Measurements from ENCODE around the gene DDAH1. TPM values are rescaled to one million over a fixed set of nuclear protein-coding genes. Genes with fewer than 3 reads are reported as not detected.

DDAH1 gene
- total RNA-seq, 2 experiments from 2014 or later: 0.09 to 0.11 TPM

- ChIA-PET POLR2A (interaction anchor here (0.6 kb wide), 1 partner anchor 16 kb away, joined by 4 read pairs; no protein-coding TSS in a partner anchor), CTCF (interaction anchor here (1.0 to 1.1 kb wide), 2 partner anchors 18 to 19 kb away, joined by 3 read pairs; no protein-coding TSS in a partner anchor)
- Mint-ChIP-seq H3K36me3 (ENCODE audit: low read depth) (no peaks in the 10 kb centered on the region), H3K4me1 (peaks cover 14% of the 10 kb centered on the region), H3K27me3 (peaks cover 10% of the 10 kb centered on the region), H3K27ac (no peak overlapping the region), H3K9me3 (ENCODE audit: low read depth) (no peaks in the 10 kb centered on the region), H3K4me3 (no peak overlapping the region)
- intact Hi-C loops (cut with DNase I, micrococcal nuclease): no loop called here
- ATAC-seq (peak; percentile 94), DNase-seq (peak; percentile 60)
These were observed 175.6 kb downstream of the DDAH1 start for GRCh38 chr1:85289207-85289847.

GRCh38 chr1:85284202-85284601, 180.8 kb downstream of the DDAH1 start:
- no peaks in the 10 kb centered on the region for H3K9me3 Mint-ChIP-seq (ENCODE audit: low read depth)
- H3K36me3 Mint-ChIP-seq (ENCODE audit: low read depth): no peaks in the 10 kb centered on the region
- DNase-seq (no peak), ATAC-seq (no peak)
- ChIA-PET CTCF (interaction anchor here (1.0 to 2.2 kb wide), 2 partner anchors 9 to 14 kb away, joined by 3 to 6 read pairs; no protein-coding TSS in a partner anchor), POLR2A (interaction anchor here (0.5 to 1.2 kb wide), 3 partner anchors 10 to 141 kb away, joined by 3 to 14 read pairs (median 5); no protein-coding TSS in a partner anchor)
- H3K4me1 Mint-ChIP-seq: peaks cover 7% of the 10 kb centered on the region
- no peak overlapping the region for H3K4me3 Mint-ChIP-seq
- no peak overlapping the region for H3K27ac Mint-ChIP-seq
- intact Hi-C loops (cut with DNase I, micrococcal nuclease): no loop called here
- peaks cover 6% of the 10 kb centered on the region for H3K27me3 Mint-ChIP-seq

GRCh38 chr1:85283475-85284199, 181.3 kb downstream of the DDAH1 start:
- POLR2A ChIA-PET: interaction anchor here (0.5 kb wide), 1 partner anchor 93 kb away, joined by 14 read pairs; no protein-coding TSS in a partner anchor
- ATAC-seq: no peak
- H3K27me3 Mint-ChIP-seq: peaks cover 6% of the 10 kb centered on the region

GRCh38 chr1:85282424-85282823, 182.5 kb downstream of the DDAH1 start:
- no peaks in the 10 kb centered on the region for H3K36me3 Mint-ChIP-seq (ENCODE audit: low read depth)
- no peak for ATAC-seq
- intact Hi-C loops (cut with DNase I, micrococcal nuclease): no loop called here
- no peaks in the 10 kb centered on the region for H3K9me3 Mint-ChIP-seq (ENCODE audit: low read depth)
- H3K4me3 Mint-ChIP-seq: no peak overlapping the region
- no peak for DNase-seq
- peaks cover 16% of the 10 kb centered on the region for H3K4me1 Mint-ChIP-seq
- ChIA-PET CTCF (interaction anchor here (1.2 kb wide), 1 partner anchor 42 kb away, joined by 3 read pairs; no protein-coding TSS in a partner anchor), POLR2A (no interaction called here)
- H3K27ac Mint-ChIP-seq: no peak overlapping the region
- H3K27me3 Mint-ChIP-seq: peaks cover 6% of the 10 kb centered on the region

More at GRCh38 chr1:85283475-85284199, 181.3 kb downstream of the DDAH1 start:
- Mint-ChIP-seq H3K36me3 (ENCODE audit: low read depth) (no peaks in the 10 kb centered on the region), H3K4me3 (no peak overlapping the region), H3K9me3 (ENCODE audit: low read depth) (no peaks in the 10 kb centered on the region), H3K27ac (no peak overlapping the region), H3K4me1 (peaks cover 12% of the 10 kb centered on the region)
- CTCF ChIA-PET: interaction anchor here (1.0 to 2.2 kb wide), 2 partner anchors 10 to 14 kb away, joined by 3 to 6 read pairs; no protein-coding TSS in a partner anchor
- intact Hi-C loops (cut with DNase I, micrococcal nuclease): no loop called here
- no peak for DNase-seq

- ATAC-seq: no peak
These were observed 184.3 kb downstream of the DDAH1 start for GRCh38 chr1:85280636-85281035.

GRCh38 chr1:85279458-85280080, 185.4 kb downstream of the DDAH1 start:
- Mint-ChIP-seq H3K27me3 (peaks cover 6% of the 10 kb centered on the region), H3K36me3 (ENCODE audit: low read depth) (peaks cover 8% of the 10 kb centered on the region), H3K4me1 (peaks cover 29% of the 10 kb centered on the region), H3K27ac (no peak overlapping the region), H3K9me3 (ENCODE audit: low read depth) (no peaks in the 10 kb centered on the region), H3K4me3 (no peak overlapping the region)
- ChIA-PET POLR2A (no interaction called here), CTCF (interaction anchor here (1.3 kb wide), 1 partner anchor 335 kb away, joined by 5 read pairs; no protein-coding TSS in a partner anchor)
- intact Hi-C loops (cut with DNase I, micrococcal nuclease): loop anchor here (5.0 to 10.0 kb wide), 10 partner anchors 282 to 1633 kb away; partner anchors contain the start of genes CTBS (in 2 of the 2), GNG5 (in 1 of the 2), HS2ST1 (in 1 of the 2) and MCOLN2 (in 1 of the 2)
- ATAC-seq (no peak), DNase-seq (no peak)

More at GRCh38 chr1:85280636-85281035, 184.3 kb downstream of the DDAH1 start:
- POLR2A ChIA-PET: no interaction called here
- intact Hi-C loops (cut with DNase I, micrococcal nuclease): no loop called here
- peaks cover 6% of the 10 kb centered on the region for H3K27me3 Mint-ChIP-seq
- no peaks in the 10 kb centered on the region for H3K36me3 Mint-ChIP-seq (ENCODE audit: low read depth)
- H3K27ac Mint-ChIP-seq: no peak overlapping the region
- peaks cover 19% of the 10 kb centered on the region for H3K4me1 Mint-ChIP-seq
- no peak overlapping the region for H3K4me3 Mint-ChIP-seq
- H3K9me3 Mint-ChIP-seq (ENCODE audit: low read depth): no peaks in the 10 kb centered on the region
- CTCF ChIA-PET: interaction anchor here (0.8 to 0.9 kb wide), 2 partner anchors 26 to 111 kb away, joined by 3 read pairs; no protein-coding TSS in a partner anchor
- DNase-seq: no peak

- H3K36me3 Mint-ChIP-seq (ENCODE audit: low read depth): peaks cover 12% of the 10 kb centered on the region
- H3K9me3 Mint-ChIP-seq (ENCODE audit: low read depth): no peaks in the 10 kb centered on the region
- peak; percentile 27 for ATAC-seq
- ChIA-PET POLR2A (no interaction called here), CTCF (interaction anchor here (0.7 to 1.8 kb wide), 3 partner anchors 29 to 334 kb away, joined by 3 to 5 read pairs (median 4); no protein-coding TSS in a partner anchor)
- H3K4me1 Mint-ChIP-seq: peaks cover 35% of the 10 kb centered on the region
- H3K27ac Mint-ChIP-seq: peak overlapping the region; percentile 11
- H3K4me3 Mint-ChIP-seq: no peak overlapping the region
- DNase-seq: peak; percentile 75
- intact Hi-C loops (cut with DNase I, micrococcal nuclease): loop anchor here (5.0 to 10.0 kb wide), 10 partner anchors 282 to 1633 kb away; partner anchors contain the start of genes CTBS (in 2 of the 2), GNG5 (in 1 of the 2), HS2ST1 (in 1 of the 2) and MCOLN2 (in 1 of the 2)
- H3K27me3 Mint-ChIP-seq: peaks cover 6% of the 10 kb centered on the region
These were observed 186.1 kb downstream of the DDAH1 start for GRCh38 chr1:85278853-85279314.

- ChIA-PET POLR2A (interaction anchor here (2.5 kb wide), 1 partner anchor 20 kb away, joined by 11 read pairs; no protein-coding TSS in a partner anchor), CTCF (interaction anchor here (0.6 to 1.8 kb wide), 4 partner anchors 18 to 1080 kb away, joined by 3 to 6 read pairs (median 4); partner anchors contain the start of gene C1orf52)
- H3K4me1 Mint-ChIP-seq: peaks cover 46% of the 10 kb centered on the region
- H3K36me3 Mint-ChIP-seq (ENCODE audit: low read depth): peaks cover 21% of the 10 kb centered on the region
- H3K27me3 Mint-ChIP-seq: peaks cover 6% of the 10 kb centered on the region
- H3K4me3 Mint-ChIP-seq: no peak overlapping the region
- ATAC-seq (no peak), DNase-seq (no peak)
- intact Hi-C loops (cut with DNase I, micrococcal nuclease): loop anchor here (5.0 to 10.0 kb wide), 10 partner anchors 281 to 1634 kb away; partner anchors contain the start of genes CTBS (in 2 of the 2), GNG5 (in 1 of the 2), HS2ST1 (in 1 of the 2) and MCOLN2 (in 1 of the 2)
- H3K27ac Mint-ChIP-seq: no peak overlapping the region
- H3K9me3 Mint-ChIP-seq (ENCODE audit: low read depth): no peaks in the 10 kb centered on the region
These were observed 187.2 kb downstream of the DDAH1 start for GRCh38 chr1:85277802-85278201.

GRCh38 chr1:85276978-85277639, 187.8 kb downstream of the DDAH1 start:
- Mint-ChIP-seq H3K4me3 (peak overlapping the region; percentile 84), H3K27ac (peak overlapping the region; percentile 94), H3K36me3 (ENCODE audit: low read depth) (peaks cover 24% of the 10 kb centered on the region), H3K27me3 (peaks cover 4% of the 10 kb centered on the region), H3K4me1 (peaks cover 49% of the 10 kb centered on the region), H3K9me3 (ENCODE audit: low read depth) (no peaks in the 10 kb centered on the region)
- no peak for DNase-seq
- POLR2A ChIA-PET: interaction anchor here (0.7 to 2.5 kb wide), 8 partner anchors 16 to 704 kb away, joined by 3 to 11 read pairs (median 4); partner anchors contain the start of gene C1orf52
- CTCF ChIA-PET: interaction anchor here (0.6 to 2.3 kb wide), 12 partner anchors 14 to 1074 kb away, joined by 3 to 36 read pairs (median 4); partner anchors contain the start of gene C1orf52
- intact Hi-C loops (cut with DNase I, micrococcal nuclease): loop anchor here (1.0 to 10.0 kb wide), 15 partner anchors 18 to 1635 kb away; partner anchors contain the start of genes C1orf52 (in 2 of the 2), CTBS (in 2 of the 2), SSX2IP (in 2 of the 2) and ZNHIT6 (in 2 of the 2)
- ATAC-seq: no peak
